CD4-positive, CD25-positive, alpha-beta regulatory T cell (primary cell): ENCODE measurements around the gene SORL1. TPM values are rescaled to one million over a fixed set of nuclear protein-coding genes. Genes with fewer than 3 reads are reported as not detected.
"Not testable (repeated sequence)": the region's sequence is repeated elsewhere in the genome, so short reads cannot be mapped to it uniquely, and the experiment has no call there.

Source experiments
- ATAC-seq, 2 donors: fragments of 150-1000 bp; cut with Tn5 transposase; one replicate each; pipeline ENCODE4 v1.10.0; 2021; ENCODE audit warnings: low read depth in 2 of 2, moderate number of reproducible peaks in 2 of 2, moderate library complexity in 1 of 2
- DNase-seq, 3 donors: peaks; one replicate each; pipeline versions ENCODE4 v3.0.0 to v3.0.0-alpha.2; 2012 to 2022; ENCODE audit warnings: mixed read lengths in 1 of 3
- H3K27ac ChIP-seq: one replicate; pipeline ENCODE4 v1.7.0; 2013; ENCODE audit warnings: mild to moderate bottlenecking, low read length; ENCODE audit not compliant: insufficient read depth, poor library complexity, severe bottlenecking
- H3K27me3 ChIP-seq: one replicate; pipeline ENCODE4 v1.7.0; 2013; ENCODE audit warnings: low read length; ENCODE audit not compliant: control insufficient read depth, insufficient read depth
- H3K36me3 ChIP-seq: one replicate; pipeline ENCODE4 v1.7.0; 2013; ENCODE audit warnings: mild to moderate bottlenecking, low read length, moderate library complexity; ENCODE audit not compliant: control insufficient read depth, insufficient read depth
- H3K4me1 ChIP-seq: 2 replicates; pipeline ENCODE4 v1.7.0; 2013; ENCODE audit warnings: mild to moderate bottlenecking, low read length; ENCODE audit not compliant: insufficient read depth, control insufficient read depth, poor library complexity, severe bottlenecking
- H3K4me3 ChIP-seq: one replicate; pipeline ENCODE4 v1.7.0; 2013; ENCODE audit warnings: low read depth, mild to moderate bottlenecking, low read length, moderate library complexity
- H3K9me3 ChIP-seq, 2 experiments: 1 replicate in 1 of 2; 2 replicates in 1 of 2; pipeline ENCODE4 v1.7.0; 2013; ENCODE audit warnings: low read length in 2 of 2, mild to moderate bottlenecking in 1 of 2, moderate library complexity in 1 of 2; ENCODE audit not compliant: control insufficient read depth in 2 of 2
- H3K27ac Mint-ChIP-seq, 3 donors: one replicate each; pipeline ENCODE4 v1.8.0; 2020 to 2022; ENCODE audit warnings: mild to moderate bottlenecking in 3 of 3, mixed read lengths in 3 of 3, moderate library complexity in 2 of 3
- H3K27me3 Mint-ChIP-seq: one replicate; pipeline ENCODE4 v1.8.0; 2022; ENCODE audit warnings: mild to moderate bottlenecking, mixed read lengths
- H3K36me3 Mint-ChIP-seq: one replicate; pipeline ENCODE4 v1.8.0; 2020; ENCODE audit warnings: mixed read lengths
- H3K4me1 Mint-ChIP-seq, 4 donors: one replicate each; pipeline ENCODE4 v1.8.0; 2020 to 2022; ENCODE audit warnings: mixed read lengths in 4 of 4, mild to moderate bottlenecking in 1 of 4
- H3K4me3 Mint-ChIP-seq, 4 donors: one replicate each; pipeline ENCODE4 v1.8.0; 2020 to 2022; ENCODE audit warnings: mild to moderate bottlenecking in 4 of 4, mixed read lengths in 4 of 4, moderate library complexity in 3 of 4
- H3K9me3 Mint-ChIP-seq, 7 donors: one replicate each; pipeline ENCODE4 v1.8.0; 2020 to 2022; ENCODE audit warnings: mixed read lengths in 7 of 7, mild to moderate bottlenecking in 3 of 7, moderate library complexity in 2 of 7
- polyA plus RNA-seq, 4 donors: library from polyadenylated mRNA; unstranded; fragments of 300-500 nt; fragmentation: Illumina TruSeq; gene quantifications; one replicate each; pipeline ENCODE4 v1.2.3, GENCODE V29; 2021
- total RNA-seq: library from RNA; stranded (reverse); gene quantifications from one replicate; pipeline ENCODE4 v1.2.3, GENCODE V29; 2022

Gene SORL1
- total and polyA plus RNA-seq, 5 donors from 2014 or later: 143 to 441 (median 168) TPM

DNA sequence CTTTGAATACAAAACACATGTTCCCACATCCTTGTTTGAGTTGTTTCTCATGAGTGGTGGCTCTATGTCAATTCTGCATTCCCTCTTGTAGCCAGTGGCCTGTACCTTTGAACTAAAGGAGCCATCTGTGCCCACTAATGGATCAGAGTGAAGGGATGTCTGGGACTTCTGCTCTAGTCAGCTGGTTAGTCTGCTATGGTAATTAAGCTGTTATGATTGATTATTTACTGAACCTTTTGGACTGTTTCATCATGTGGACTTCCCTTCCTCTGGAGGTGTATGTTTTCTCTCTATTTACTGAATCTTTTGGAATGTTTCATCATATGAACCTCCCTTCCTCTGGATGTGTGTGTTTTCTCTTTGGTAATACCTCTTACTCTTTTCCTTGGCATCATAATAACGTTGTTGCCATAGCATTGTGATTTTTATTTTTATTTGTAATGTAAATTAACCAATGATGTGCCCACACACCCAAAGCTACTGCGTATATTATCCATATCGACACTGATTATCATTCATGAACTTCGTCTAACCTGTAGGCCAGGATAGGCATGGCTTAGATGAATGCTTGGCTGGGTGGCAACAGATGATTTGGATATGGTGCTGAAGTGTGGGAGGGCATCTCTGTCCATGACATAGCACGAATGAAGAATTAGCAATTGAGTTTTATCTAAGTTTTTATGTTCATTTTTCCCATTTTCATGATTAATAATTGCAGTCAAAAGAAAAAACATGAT is 113.0 kb downstream of the SORL1 start:
- no peak overlapping the region for H3K4me3 ChIP-seq
- no peaks in the 10 kb centered on the region for H3K27me3 ChIP-seq
- no peak overlapping the region for H3K27ac ChIP-seq
- DNase-seq (no peak), ATAC-seq (no peak)
- H3K4me1 Mint-ChIP-seq: peaks cover 0 to 23% (median 17%) of the 10 kb centered on the region in 4 donors
- no peaks in the 10 kb centered on the region for H3K27me3 Mint-ChIP-seq
- peaks cover 0 to 2% (median 0%) of the 10 kb centered on the region in 7 donors for H3K9me3 Mint-ChIP-seq
- no peaks in the 10 kb centered on the region for H3K4me1 ChIP-seq
- peaks cover 92% of the 10 kb centered on the region for H3K36me3 ChIP-seq
- H3K4me3 Mint-ChIP-seq: no peak overlapping the region
- H3K9me3 ChIP-seq: no peaks in the 10 kb centered on the region
- H3K27ac Mint-ChIP-seq: peak overlapping the region in 1 of 3 donors; percentile 67
- H3K36me3 Mint-ChIP-seq: peaks cover 60% of the 10 kb centered on the region

DNA sequence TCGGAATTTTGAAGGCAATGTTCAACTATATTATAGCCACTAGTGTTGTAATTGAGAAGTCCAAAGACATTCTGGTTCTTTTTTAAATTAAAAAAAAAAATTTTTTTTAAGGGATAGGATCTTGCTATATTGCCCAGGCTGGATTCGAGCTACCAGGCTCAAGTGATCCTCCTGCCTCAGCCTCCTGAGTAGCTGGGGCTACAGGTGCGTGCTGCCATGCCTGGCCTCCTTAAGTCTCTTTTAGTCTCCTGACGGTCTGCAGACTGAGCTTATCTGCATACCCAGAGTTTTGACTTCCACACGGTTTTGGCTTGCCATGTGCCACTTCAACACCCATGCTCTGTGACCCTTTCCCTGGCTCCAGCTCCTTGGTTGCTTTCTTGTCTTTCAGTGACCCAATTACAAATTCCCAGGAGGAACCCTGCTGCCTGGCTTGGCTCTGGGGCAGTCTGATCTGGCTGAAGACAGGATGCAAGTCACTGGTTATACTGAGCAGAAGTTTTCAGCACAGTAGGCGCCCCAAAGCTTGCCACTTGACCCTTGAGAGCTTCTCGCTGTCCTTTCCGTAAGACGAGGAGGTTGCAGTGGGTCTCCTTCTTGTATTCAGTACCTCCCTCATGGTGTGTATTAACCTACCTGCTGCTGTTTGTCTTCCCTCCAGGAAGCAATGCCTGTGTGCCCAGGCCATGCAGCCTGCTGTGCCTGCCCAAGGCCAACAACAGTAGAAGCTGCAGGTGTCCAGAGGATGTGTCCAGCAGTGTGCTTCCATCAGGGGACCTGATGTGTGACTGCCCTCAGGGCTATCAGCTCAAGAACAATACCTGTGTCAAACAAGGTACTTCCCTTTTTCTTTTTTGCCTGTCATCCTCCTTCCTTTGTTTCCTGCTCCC is 114.4 kb downstream of the SORL1 start:
- ATAC-seq: no peak
- peaks cover 0 to 2% (median 0%) of the 10 kb centered on the region in 7 donors for H3K9me3 Mint-ChIP-seq

DNA sequence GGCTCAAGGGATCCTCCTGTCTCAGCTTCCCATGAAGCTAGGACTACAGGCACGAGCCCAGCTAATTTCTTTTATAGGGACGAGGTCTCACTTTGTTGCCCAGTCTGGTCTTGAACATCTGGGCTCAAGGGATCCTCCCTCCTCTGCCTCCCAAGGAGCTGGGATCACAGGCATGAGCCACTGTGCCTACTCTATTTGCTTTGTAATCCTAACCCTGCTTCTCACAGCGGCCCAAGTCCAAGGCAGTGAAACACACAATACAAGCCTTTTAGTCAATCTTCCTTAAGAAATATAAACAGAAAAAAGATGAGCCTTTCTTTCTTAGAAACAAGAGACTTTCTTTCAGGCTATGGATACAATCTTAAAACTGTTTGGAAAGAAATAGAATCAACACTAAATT is 115.9 kb downstream of the SORL1 start:
- Histone ChIP-seq H3K27me3 (no peaks in the 10 kb centered on the region), H3K4me1 (no peaks in the 10 kb centered on the region), H3K36me3 (peaks cover 93% of the 10 kb centered on the region), H3K9me3 (no peaks in the 10 kb centered on the region), H3K27ac (no peak overlapping the region), H3K4me3 (no peak overlapping the region)
- Mint-ChIP-seq H3K4me1 (peaks cover 0 to 8% (median 7%) of the 10 kb centered on the region in 4 donors), H3K4me3 (peak overlapping the region in 1 of 4 donors; percentile 39), H3K27ac (peak overlapping the region in 1 of 3 donors; percentile 80), H3K9me3 (peaks cover 0 to 2% (median 0%) of the 10 kb centered on the region in 7 donors), H3K36me3 (peaks cover 54% of the 10 kb centered on the region), H3K27me3 (no peaks in the 10 kb centered on the region)
- ATAC-seq (no peak), DNase-seq (no peak)

More for the DNA sequence above, 114.4 kb downstream of the SORL1 start:
- DNase-seq: no peak
- no peaks in the 10 kb centered on the region for H3K27me3 Mint-ChIP-seq
- H3K36me3 ChIP-seq: peaks cover 93% of the 10 kb centered on the region
- H3K4me1 ChIP-seq: no peaks in the 10 kb centered on the region
- no peaks in the 10 kb centered on the region for H3K9me3 ChIP-seq
- no peaks in the 10 kb centered on the region for H3K27me3 ChIP-seq
- H3K27ac Mint-ChIP-seq: peak overlapping the region in 1 of 3 donors; percentile 80
- H3K4me3 Mint-ChIP-seq: no peak overlapping the region
- no peak overlapping the region for H3K27ac ChIP-seq
- H3K4me1 Mint-ChIP-seq: peaks cover 0 to 19% (median 15%) of the 10 kb centered on the region in 4 donors
- H3K36me3 Mint-ChIP-seq: peaks cover 61% of the 10 kb centered on the region
- H3K4me3 ChIP-seq: no peak overlapping the region

DNA sequence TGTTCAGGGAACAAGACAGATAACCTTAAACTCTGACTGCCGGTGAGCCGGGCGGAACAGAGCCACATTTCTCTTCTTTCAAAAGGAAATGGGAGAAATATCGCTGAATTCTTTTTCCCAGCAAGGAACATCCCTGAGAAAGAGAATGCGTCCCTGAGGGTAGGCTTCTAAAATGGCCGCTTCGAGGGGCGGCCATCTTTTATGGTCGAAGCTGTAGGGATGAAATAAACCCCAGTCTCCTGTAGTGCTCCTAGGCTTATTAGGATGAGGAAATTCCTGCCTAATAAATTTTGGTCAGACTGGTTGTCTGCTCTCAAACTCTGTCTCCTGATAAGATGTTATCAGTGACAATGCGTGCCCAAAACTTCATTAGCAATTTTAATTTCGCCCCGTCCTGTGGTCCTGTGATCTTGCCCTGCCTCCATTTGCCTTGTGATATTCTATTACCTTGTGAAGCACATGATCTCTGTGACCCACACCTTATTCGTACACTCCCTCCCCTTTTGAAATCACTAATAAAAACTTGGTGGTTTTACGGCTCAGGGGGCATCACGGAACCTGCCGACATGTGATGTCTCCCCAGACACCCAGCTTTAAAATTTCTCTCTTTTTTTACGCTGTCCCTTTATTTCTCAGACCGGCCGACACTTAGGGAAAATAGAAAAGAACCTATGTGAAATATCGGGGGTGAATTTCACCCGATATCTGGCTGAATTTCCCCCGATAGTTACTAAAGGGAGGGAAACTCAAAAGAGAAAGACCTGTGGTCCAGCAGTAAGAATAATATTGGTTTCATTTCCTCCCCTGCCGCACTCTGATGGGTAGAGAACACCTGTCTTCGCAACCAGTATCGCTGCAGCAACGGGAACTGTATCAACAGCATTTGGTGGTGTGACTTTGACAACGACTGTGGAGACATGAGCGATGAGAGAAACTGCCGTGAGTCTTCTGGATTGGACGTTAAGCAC is 117.5 kb downstream of the SORL1 start:
- not testable (repeated sequence) for H3K27me3 ChIP-seq, H3K9me3 Mint-ChIP-seq, H3K9me3 ChIP-seq, H3K27me3 Mint-ChIP-seq, H3K4me3 Mint-ChIP-seq, DNase-seq, H3K27ac ChIP-seq, H3K4me3 ChIP-seq, H3K4me1 ChIP-seq, H3K4me1 Mint-ChIP-seq
- peak in 1 of 2 donors; percentile 44 for ATAC-seq
- peaks cover 53% of the 10 kb centered on the region for H3K36me3 Mint-ChIP-seq
- H3K36me3 ChIP-seq: peaks cover 94% of the 10 kb centered on the region
- H3K27ac Mint-ChIP-seq: peak overlapping the region in 1 of 3 donors; percentile 27

GRCh38 chr11:121570453-121570852 is 118.3 kb downstream of the SORL1 start:
- peaks cover 0 to 2% (median 0%) of the 10 kb centered on the region in 7 donors for H3K9me3 Mint-ChIP-seq
- Histone ChIP-seq H3K9me3 (no peaks in the 10 kb centered on the region), H3K4me3 (no peak overlapping the region), H3K27ac (no peak overlapping the region), H3K4me1 (no peaks in the 10 kb centered on the region), H3K27me3 (no peaks in the 10 kb centered on the region), H3K36me3 (peaks cover 94% of the 10 kb centered on the region)
- H3K27ac Mint-ChIP-seq: peak overlapping the region in 1 of 3 donors; percentile 84
- no peak overlapping the region for H3K4me3 Mint-ChIP-seq
- H3K4me1 Mint-ChIP-seq: peaks cover 0 to 5% (median under 1%) of the 10 kb centered on the region in 4 donors
- no peak for ATAC-seq
- H3K36me3 Mint-ChIP-seq: peaks cover 55% of the 10 kb centered on the region
- no peaks in the 10 kb centered on the region for H3K27me3 Mint-ChIP-seq
- DNase-seq: no peak

- DNase-seq (no peak), ATAC-seq (no peak)
- no peaks in the 10 kb centered on the region for H3K9me3 ChIP-seq
- peaks cover 94% of the 10 kb centered on the region for H3K36me3 ChIP-seq
- peaks cover 0 to 2% (median 0%) of the 10 kb centered on the region in 7 donors for H3K9me3 Mint-ChIP-seq
- peak overlapping the region in 1 of 3 donors; percentile 56 for H3K27ac Mint-ChIP-seq
- peaks cover 65% of the 10 kb centered on the region for H3K36me3 Mint-ChIP-seq
- H3K27me3 ChIP-seq: no peaks in the 10 kb centered on the region
- H3K4me3 Mint-ChIP-seq: no peak overlapping the region
- no peaks in the 10 kb centered on the region for H3K27me3 Mint-ChIP-seq
- H3K4me3 ChIP-seq: no peak overlapping the region
- H3K27ac ChIP-seq: no peak overlapping the region
- H3K4me1 ChIP-seq: no peaks in the 10 kb centered on the region
- H3K4me1 Mint-ChIP-seq: peaks cover 0 to 5% (median under 1%) of the 10 kb centered on the region in 4 donors
These were observed 119.4 kb downstream of the SORL1 start for GRCh38 chr11:121571506-121571905.

DNA sequence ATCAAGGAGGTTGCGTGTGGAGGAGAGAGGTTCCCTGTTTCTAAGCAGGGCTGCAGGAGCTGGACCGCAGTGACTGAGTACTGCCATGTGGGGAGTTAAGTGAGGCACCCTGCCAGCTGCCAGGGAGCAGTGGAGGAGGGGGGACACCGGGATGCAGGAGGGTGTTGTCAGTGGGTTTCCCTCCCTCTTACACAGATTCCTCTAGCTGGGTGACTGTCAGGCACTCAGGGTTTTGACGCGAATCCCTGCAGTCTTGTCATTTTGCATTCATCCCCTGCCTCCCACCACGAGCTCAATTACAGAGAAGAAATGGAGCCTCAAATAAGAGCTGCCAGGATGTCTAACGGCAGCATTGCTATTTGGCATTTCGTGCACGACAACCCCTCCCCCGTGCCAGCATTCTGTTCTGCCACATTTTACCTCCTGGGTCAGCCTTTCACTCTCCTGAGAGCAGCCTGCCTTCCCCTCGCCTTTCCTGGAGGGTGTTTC is 120.5 kb downstream of the SORL1 start:
- Histone ChIP-seq H3K27ac (no peak overlapping the region), H3K4me3 (no peak overlapping the region), H3K4me1 (no peaks in the 10 kb centered on the region), H3K27me3 (no peaks in the 10 kb centered on the region), H3K36me3 (peaks cover 94% of the 10 kb centered on the region), H3K9me3 (no peaks in the 10 kb centered on the region)
- H3K36me3 Mint-ChIP-seq: peaks cover 64% of the 10 kb centered on the region
- peaks cover 0 to 2% (median 0%) of the 10 kb centered on the region in 7 donors for H3K9me3 Mint-ChIP-seq
- H3K27me3 Mint-ChIP-seq: no peaks in the 10 kb centered on the region
- DNase-seq (no peak), ATAC-seq (no peak)
- peak overlapping the region in 1 of 4 donors; percentile 23 for H3K4me3 Mint-ChIP-seq
- peaks cover 0 to 5% (median under 1%) of the 10 kb centered on the region in 4 donors for H3K4me1 Mint-ChIP-seq
- peak overlapping the region in 2 of 3 donors; percentile 55 to 92 for H3K27ac Mint-ChIP-seq
